NCI-H128 (cell line): ENCODE data around the gene CDH13.

Source experiments
- DNase-seq: peaks from one replicate; lab custom pipeline; 2025; ENCODE audit not compliant: unreplicated experiment; lab: John Stamatoyannopoulos, UW

CDH13 gene

GRCh38 chr16:82833378-82833993, 206.7 kb downstream of the CDH13 start:
- DNase-seq, result no peak

- no peak for DNase-seq
Observed at GRCh38 chr16:82834151-82834815, 207.5 kb downstream of the CDH13 start.

GRCh38 chr16:82835487-82836155, 208.9 kb downstream of the CDH13 start:
- no peak for DNase-seq

GRCh38 chr16:82841108-82841507, 214.3 kb downstream of the CDH13 start:
- DNase-seq, result no peak

GRCh38 chr16:82843606-82844271, 217.0 kb downstream of the CDH13 start:
- no peak for DNase-seq

GRCh38 chr16:82845116-82845515, 218.3 kb downstream of the CDH13 start:
- DNase-seq, result no peak

GRCh38 chr16:82846806-82847205, 220.0 kb downstream of the CDH13 start:
- DNase-seq, result no peak

GRCh38 chr16:82848013-82848412, 221.2 kb downstream of the CDH13 start:
- no peak for DNase-seq

- no peak for DNase-seq
Observed at GRCh38 chr16:82852388-82853008, 225.7 kb downstream of the CDH13 start.

GRCh38 chr16:82855471-82855870, 228.7 kb downstream of the CDH13 start:
- no peak for DNase-seq

- no peak for DNase-seq
Observed at GRCh38 chr16:82857693-82858365, 231.1 kb downstream of the CDH13 start.

- no peak for DNase-seq
Observed at GRCh38 chr16:82859662-82860061, 232.9 kb downstream of the CDH13 start.

- DNase-seq, result no peak
Observed at GRCh38 chr16:82860071-82860470, 233.3 kb downstream of the CDH13 start.

GRCh38 chr16:82862057-82862456, 235.3 kb downstream of the CDH13 start:
- DNase-seq, result no peak

- no peak for DNase-seq
Observed at GRCh38 chr16:82864332-82865040, 237.7 kb downstream of the CDH13 start.

GRCh38 chr16:82865412-82865811, 238.6 kb downstream of the CDH13 start:
- no peak for DNase-seq

GRCh38 chr16:82867485-82867884, 240.7 kb downstream of the CDH13 start:
- DNase-seq, result no peak

- no peak for DNase-seq
Observed at GRCh38 chr16:82874271-82874670, 247.5 kb downstream of the CDH13 start.

- no peak for DNase-seq
Observed at GRCh38 chr16:82874672-82875071, 247.9 kb downstream of the CDH13 start.

GRCh38 chr16:82876951-82877350, 250.2 kb downstream of the CDH13 start:
- DNase-seq, result no peak
